Measurements from ENCODE around the gene TAF11L11.
"Not testable (repeated sequence)": the region's sequence is repeated elsewhere in the genome, so short reads cannot be mapped to it uniquely, and the experiment has no call there.

TAF11L11 gene

DNA sequence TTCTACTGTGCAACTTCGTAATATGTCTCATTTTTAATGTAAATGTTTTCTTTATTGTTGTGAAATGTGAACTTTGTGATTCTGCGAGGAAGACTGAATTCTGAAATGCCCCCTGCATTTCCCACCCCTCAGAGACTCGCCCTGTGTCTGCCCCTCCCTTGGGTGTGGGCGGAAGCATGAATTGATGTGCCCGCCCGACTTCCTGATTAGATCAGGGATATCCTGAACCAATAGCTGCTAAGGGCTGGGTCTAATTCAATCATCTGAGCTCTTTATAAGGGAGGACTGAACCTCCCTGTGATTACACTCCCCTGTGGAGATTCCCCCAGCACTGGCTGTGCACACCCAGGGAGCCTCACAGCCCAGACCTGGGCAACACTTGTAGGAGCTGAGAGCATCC, at the start of gene TAF11L11:
TSS of gene TAF11L11 (plus strand) at position 304 of the 400 bp plus-strand sequence.
- DNase-seq: not testable (repeated sequence)

DNA sequence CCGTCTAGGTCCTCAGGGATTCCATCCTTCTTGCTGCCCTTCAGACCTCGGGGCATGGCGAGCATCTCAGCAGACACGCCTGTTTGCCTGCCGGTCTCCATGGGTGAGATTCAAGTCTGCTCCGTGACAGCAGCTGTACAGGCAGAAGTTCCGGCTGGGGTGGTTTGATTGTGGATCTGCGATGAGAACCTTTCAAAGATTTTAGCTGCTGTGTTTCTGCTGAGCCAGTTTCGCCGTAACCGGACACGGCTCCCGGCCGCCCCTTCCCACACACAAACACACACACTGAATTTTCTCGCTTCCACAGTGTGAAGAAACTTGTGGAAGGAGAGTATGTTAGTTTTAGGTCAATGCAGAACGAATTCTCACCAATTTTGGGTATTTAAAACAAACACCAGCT, 18.3 kb upstream of the TAF11L11 start, which contains the start of gene TAF11L7:
TSS of gene TAF11L7 (minus strand) at position 101 of the 400 bp plus-strand sequence.
- DNase-seq: not testable (repeated sequence)

DNA sequence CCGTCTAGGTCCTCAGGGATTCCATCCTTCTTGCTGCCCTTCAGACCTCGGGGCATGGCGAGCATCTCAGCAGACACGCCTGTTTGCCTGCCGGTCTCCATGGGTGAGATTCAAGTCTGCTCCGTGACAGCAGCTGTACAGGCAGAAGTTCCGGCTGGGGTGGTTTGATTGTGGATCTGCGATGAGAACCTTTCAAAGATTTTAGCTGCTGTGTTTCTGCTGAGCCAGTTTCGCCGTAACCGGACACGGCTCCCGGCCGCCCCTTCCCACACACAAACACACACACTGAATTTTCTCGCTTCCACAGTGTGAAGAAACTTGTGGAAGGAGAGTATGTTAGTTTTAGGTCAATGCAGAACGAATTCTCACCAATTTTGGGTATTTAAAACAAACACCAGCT, 13.1 kb upstream of the TAF11L11 start, which contains the start of gene TAF11L8:
TSS of gene TAF11L8 (minus strand) at position 101 of the 400 bp plus-strand sequence.
- not testable (repeated sequence) for DNase-seq

DNA sequence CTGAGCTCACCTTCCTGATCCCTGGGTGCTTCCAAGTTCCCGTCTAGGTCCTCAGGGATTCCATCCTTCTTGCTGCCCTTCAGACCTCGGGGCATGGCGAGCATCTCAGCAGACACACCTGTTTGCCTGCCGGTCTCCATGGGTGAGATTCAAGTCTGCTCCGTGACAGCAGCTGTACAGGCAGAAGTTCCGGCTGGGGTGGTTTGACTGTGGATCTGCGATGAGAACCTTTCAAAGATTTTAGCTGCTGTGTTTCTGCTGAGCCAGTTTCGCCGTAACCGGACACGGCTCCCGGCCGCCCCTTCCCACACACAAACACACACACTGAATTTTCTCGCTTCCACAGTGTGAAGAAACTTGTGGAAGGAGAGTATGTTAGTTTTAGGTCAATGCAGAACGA, 9.7 kb upstream of the TAF11L11 start, which contains the start of gene TAF11L9:
TSS of gene TAF11L9 (minus strand) at position 140 of the 400 bp plus-strand sequence.
- DNase-seq: not testable (repeated sequence)

DNA sequence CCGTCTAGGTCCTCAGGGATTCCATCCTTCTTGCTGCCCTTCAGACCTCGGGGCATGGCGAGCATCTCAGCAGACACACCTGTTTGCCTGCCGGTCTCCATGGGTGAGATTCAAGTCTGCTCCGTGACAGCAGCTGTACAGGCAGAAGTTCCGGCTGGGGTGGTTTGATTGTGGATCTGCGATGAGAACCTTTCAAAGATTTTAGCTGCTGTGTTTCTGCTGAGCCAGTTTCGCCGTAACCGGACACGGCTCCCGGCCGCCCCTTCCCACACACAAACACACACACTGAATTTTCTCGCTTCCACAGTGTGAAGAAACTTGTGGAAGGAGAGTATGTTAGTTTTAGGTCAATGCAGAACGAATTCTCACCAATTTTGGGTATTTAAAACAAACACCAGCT, 6.3 kb upstream of the TAF11L11 start, which contains the start of gene TAF11L10:
TSS of gene TAF11L10 (minus strand) at position 101 of the 400 bp plus-strand sequence.
- not testable (repeated sequence) for DNase-seq

DNA sequence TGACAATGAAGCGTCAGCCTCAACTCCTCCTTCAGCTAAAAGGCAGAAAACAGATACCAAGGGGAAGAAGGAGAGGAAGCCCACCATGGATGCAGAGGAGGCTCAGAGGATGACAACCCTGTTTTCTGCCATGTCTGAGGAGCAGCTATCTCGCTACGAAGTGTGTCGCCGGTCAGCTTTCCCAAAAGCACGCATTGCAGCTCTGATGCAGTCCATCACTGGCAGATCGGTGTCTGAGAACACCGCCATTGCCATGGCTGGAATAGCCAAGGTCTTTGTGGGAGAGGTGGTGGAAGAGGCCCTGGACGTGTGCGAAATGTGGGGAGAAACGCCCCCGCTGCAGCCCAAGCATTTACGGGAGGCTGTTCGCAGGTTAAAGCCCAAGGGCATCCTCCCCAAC, 968 bp downstream of the TAF11L11 start:
- DNase-seq: no peak

DNA sequence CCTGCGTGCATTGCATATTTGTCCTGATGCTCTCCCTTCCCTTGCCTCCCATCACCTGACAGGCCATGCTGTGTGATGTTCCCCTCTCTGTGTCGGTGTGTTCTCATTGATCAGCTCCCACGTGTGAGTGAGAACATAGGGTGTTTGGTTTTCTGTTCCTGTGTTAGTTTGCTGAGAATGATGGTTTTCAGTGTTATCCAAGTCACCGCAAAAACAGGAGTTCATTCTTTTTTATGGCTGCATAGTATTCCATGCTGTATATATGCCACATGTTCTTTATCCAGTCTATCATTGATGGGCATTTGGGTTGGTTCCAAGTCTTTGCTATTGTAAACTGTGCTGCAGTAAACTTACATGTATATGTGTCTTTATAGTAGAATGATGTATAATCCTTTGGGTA, 3.5 kb downstream of the TAF11L11 start:
- not testable (repeated sequence) for DNase-seq

DNA sequence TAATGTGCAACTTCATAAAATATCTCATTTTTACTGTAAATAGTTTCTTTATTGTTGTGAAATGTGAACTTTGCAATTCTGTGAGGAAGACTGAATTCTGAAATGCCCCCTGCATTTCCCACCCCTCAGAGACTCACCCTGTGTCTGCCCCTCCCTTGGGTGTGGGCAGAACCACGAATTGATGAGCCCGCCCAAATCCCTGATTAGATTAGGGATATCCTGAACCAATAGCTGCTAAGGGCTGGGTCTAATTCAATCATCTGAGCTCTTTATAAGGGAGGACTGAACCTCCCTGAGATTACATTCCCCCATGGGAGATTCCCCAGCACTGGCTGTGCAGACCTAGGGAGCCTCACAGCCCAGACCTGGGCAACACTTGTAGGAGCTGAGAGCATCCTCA, 6.1 kb downstream of the TAF11L11 start, which contains the start of gene TAF11L12:
TSS of gene TAF11L12 (plus strand) at position 301 of the 400 bp plus-strand sequence.
- not testable (repeated sequence) for DNase-seq

DNA sequence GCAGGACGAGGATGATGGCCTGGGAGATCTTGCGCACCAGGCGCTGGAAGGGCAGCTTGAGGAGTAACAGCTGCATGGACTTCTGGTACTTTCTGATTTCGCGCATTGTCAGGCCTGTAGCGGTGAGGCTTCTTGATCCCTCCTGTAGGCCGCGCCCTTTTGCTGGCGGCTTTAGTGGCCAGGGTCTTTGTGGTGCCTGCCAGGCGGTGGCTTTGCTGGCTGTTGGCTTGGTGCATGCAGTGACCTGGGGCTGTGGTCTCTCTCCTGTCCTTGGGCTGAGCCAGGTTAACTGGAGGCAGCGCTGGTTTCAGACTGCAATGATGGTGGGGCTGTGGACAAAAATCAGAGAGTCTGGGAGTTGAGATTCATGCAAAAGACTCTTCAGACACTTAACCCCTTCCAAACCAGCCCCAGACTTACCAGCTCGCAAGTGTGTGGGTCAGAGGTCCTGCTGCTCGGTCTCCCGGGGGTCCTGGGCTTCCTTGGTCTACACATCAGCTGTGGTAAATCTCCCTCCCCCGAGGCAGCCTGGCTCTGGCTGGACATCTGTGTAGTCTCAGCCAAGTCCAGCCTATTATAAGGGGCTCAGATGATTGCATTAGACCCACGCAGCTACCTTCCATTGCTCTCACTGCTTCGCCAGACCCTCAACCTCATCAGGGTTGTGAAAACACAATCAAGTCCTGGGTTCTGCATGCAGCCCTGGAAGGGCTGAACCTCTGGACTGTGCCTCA, 11.1 kb downstream of the TAF11L11 start:
- DNase-seq: no peak

DNA sequence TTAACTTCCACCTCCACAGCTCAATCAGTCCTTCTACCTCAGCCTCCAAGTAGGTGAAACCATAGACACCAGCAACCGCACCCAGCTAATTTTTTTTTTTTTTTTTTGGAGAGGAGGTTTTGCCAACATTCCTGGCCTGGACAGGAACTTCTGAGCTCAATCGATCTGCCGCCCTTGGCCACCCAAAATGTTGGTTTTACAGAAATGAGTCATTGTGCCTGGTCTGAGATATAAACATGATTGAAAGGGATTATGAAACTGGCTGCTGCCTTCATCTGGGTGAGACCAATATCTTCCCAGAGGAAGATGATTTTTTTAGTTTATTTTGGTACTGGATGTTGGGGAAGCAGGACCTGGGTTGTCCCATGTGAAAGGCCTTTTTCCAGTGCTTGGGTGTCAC, 15.4 kb downstream of the TAF11L11 start:
- no peak for DNase-seq

DNA sequence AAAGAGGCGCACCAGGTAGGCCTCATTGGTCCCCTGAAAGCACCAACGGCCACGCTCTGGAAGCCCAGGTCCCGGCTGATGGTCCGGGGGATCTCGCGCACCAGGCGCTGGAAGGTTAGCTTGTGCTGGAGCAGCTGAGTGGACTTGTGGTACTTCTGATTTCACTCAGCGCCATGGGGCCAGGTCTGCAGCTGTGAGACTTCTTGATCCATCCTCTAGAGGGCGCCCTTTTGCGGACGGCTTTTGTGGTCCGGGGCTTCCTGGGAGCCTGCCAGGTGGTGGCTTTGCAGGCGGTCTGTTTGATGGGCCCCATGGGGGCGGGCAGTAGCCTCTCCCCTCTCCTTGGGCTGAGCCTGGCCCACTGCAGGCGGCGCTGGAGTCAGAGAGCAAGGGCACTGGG, 16.6 kb downstream of the TAF11L11 start:
- DNase-seq: no peak

DNA sequence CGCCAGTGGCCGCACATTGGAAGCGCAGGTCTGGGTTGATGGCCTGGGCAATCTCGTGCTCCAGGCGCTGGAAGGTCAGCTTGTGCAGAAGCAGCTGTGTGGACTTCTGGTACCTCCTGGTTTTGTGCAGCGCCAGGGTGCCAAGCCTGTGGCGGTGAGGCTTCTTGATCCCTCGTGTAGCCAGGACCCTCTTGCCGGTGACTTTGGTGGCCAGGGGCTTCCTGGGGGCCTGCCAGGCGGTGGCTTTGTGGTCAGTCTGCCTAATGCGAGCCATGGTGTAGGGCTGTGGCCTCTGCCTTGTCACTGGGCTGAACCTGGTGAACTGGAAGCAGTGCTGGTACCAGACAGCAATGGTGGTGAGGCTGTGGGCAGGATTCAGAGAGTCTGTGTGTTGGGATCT, 21.7 kb downstream of the TAF11L11 start:
- no peak for DNase-seq

DNA sequence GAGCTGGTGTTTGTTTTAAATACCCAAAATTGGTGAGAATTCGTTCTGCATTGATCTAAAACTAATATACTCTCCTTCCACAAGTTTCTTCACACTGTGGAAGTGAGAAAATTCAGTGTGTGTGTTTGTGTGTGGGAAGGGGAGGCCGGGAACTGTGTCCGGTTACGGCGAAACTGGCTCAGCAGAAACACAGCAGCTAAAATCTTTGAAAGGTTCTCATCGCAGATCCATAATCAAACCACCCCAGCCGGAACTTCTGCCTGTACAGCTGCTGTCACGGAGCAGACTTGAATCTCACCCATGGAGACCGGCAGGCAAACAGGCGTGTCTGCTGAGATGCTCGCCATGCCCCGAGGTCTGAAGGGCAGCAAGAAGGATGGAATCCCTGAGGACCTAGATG, 27.8 kb downstream of the TAF11L11 start, which contains the start of gene TAF11L13:
TSS of gene TAF11L13 (plus strand) at position 301 of the 400 bp plus-strand sequence.
- DNase-seq: not testable (repeated sequence)

DNA sequence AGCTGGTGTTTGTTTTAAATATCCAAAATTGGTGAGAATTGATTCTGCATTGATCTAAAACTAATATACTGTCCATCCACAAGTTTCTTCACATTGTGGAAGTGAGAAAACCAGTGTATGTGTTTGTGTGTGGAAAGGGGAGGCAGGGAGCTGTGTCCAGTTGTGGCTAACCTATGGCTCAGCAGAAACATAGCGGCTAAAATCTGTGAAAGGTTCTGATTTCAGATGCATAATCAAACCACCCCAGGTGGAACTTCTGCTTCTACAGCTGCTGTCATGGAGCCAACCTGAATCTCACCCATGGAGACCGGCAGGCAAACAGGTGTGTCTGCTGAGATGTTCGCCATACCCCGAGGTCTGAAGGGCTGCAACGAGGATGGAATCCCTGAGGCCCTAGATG, 30.2 kb downstream of the TAF11L11 start, which contains the start of gene TAF11L14:
TSS of gene TAF11L14 (plus strand) at position 301 of the 400 bp plus-strand sequence.
- no peak for DNase-seq

DNA sequence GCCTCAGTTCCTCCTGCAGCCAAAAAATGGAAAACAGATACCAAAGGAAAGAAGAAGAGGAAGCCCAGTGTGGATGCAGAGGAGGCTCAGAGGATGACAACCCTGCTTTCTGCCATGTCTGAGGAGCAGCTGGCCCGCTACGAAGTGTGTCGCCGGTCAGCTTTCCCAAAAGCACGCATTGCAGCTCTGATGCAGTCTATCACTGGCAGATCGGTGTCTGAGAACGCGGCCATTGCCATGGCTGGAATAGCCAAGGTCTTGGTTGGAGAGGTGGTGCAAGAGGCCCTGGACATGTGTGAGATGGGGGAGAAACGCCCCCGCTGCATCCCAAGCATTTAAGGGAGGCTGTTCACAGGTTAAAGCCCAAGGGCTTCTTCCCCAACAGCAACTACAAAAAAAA, 45.2 kb downstream of the TAF11L11 start:
- DNase-seq: not testable (repeated sequence)

DNA sequence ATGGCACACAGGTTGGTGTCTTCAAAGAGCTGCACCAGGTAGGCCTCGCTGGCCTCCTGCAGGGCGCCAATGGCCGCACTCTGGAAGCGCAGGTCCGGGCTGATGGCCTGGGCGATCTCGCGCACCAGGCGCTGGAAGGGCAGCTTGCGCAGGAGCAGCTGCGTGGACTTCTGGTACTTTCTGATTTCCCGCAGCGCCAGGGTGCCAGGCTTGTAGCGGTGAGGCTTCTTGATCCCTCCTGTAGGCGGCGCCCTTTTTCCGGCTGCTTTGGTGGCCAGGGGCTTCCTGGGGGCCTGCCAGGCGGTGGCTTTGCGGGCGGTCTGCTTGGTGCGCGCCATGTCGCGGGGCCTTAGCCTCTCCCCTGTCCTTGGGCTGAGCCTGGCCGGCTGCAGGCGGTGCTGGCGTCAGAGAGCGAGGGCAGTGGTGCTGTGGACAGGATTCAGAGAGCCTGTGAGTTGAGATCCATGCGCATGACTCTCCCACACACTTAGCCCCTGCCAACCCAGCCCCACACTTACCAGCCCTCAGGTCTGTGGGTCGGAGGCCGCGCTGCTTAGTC, 51.3 kb downstream of the TAF11L11 start:
- not testable (repeated sequence) for DNase-seq
